Activated naive CD8-positive, alpha-beta T cell treated with anti-CD3 and anti-CD28 coated beads for 36 hours (primary cell): ENCODE measurements around the gene CABLES1. TPM values are rescaled to one million over a fixed set of nuclear protein-coding genes. Genes with fewer than 3 reads are reported as not detected.
"Not testable (repeated sequence)": the region's sequence is repeated elsewhere in the genome, so short reads cannot be mapped to it uniquely, and the experiment has no call there.

ENCODE experiments used
- DNase-seq: peaks from one replicate; pipeline ENCODE4 v3.0.0; 2021
- H3K27ac Mint-ChIP-seq: one replicate; pipeline ENCODE4 v1.8.0; 2022; ENCODE audit warnings: mild to moderate bottlenecking, moderate library complexity, mixed read lengths
- H3K27me3 Mint-ChIP-seq: one replicate; pipeline ENCODE4 v1.8.0; 2022; ENCODE audit warnings: mild to moderate bottlenecking, mixed read lengths
- H3K36me3 Mint-ChIP-seq: one replicate; pipeline ENCODE4 v1.8.0; 2021; ENCODE audit warnings: mild to moderate bottlenecking, mixed read lengths
- H3K4me1 Mint-ChIP-seq: one replicate; pipeline ENCODE4 v1.8.0; 2021; ENCODE audit warnings: mixed read lengths
- H3K4me3 Mint-ChIP-seq: one replicate; pipeline ENCODE4 v1.8.0; 2022; ENCODE audit warnings: mild to moderate bottlenecking, moderate library complexity, mixed read lengths
- H3K9me3 Mint-ChIP-seq: one replicate; pipeline ENCODE4 v1.8.0; 2022; ENCODE audit warnings: mixed read lengths
- total RNA-seq, 2 experiments: library from RNA; stranded (reverse); gene quantifications; one replicate each; pipeline ENCODE4 v1.2.3, GENCODE V29; 2021

CABLES1 gene
- total RNA-seq, 2 experiments from 2014 or later = 10.0 to 11.8 TPM

DNA sequence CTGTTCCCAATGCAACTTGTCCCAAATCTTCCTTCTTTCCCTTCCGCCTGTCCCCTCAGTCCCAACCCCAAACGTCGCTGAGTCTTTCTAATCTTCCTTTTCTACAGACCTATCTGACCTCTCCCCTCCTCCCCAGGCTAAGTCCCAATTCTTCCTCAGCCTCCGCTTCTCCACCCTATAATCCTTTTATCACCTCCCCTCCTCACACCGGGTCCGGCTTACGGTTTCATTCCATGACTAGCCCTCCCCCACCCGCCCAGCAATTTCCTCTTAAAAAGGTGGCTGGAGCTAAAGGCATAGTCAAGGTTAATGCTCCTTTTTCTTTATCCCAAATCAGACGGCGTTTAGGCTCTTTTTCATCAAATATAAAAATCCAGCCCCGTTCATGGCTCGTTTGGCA is 150.3 kb downstream of the CABLES1 start:
- not testable (repeated sequence) for H3K36me3 Mint-ChIP-seq, H3K4me3 Mint-ChIP-seq, H3K27ac Mint-ChIP-seq, DNase-seq, H3K9me3 Mint-ChIP-seq, H3K27me3 Mint-ChIP-seq
- peaks cover 13% of the 10 kb centered on the region for H3K4me1 Mint-ChIP-seq

DNA sequence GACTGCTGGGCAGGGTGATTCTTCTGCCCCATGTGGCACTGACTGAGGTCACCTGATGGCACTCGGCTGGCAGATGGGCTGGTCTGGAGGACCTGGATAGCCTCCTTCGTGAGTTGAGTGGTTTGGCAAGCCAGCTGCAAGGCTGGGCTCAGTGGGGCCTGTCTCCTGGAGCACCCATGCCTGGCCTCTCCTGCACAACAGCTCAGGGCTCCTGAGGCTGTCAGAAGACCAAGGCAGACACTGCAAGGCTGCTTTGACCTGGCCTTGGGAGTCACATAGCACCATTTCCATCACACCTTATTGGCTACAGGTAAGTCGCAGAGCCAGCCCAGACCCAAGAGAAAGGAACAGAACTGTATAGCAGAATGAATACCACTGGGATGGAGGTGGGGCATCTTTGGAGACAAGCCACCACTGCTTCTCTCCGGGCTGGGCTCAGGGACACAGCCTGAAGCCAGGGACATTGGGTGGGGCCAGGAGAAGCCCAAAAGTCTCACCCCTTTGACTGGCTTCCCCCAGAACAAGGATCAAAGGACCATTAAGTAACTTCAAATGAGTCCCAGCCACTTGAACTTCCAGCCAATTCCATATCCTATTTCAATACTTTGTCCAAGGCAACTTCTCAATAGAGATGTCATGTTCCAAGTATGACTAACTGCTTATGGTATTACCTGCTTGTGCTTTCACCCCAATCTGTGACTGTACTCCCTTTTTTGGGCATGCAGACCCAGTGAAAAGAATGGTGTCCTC is 156.3 kb downstream of the CABLES1 start:
- no peaks in the 10 kb centered on the region for H3K36me3 Mint-ChIP-seq
- no peaks in the 10 kb centered on the region for H3K27me3 Mint-ChIP-seq
- no peak overlapping the region for H3K27ac Mint-ChIP-seq
- H3K9me3 Mint-ChIP-seq = no peaks in the 10 kb centered on the region
- no peak for DNase-seq
- no peak overlapping the region for H3K4me3 Mint-ChIP-seq
- no peaks in the 10 kb centered on the region for H3K4me1 Mint-ChIP-seq

DNA sequence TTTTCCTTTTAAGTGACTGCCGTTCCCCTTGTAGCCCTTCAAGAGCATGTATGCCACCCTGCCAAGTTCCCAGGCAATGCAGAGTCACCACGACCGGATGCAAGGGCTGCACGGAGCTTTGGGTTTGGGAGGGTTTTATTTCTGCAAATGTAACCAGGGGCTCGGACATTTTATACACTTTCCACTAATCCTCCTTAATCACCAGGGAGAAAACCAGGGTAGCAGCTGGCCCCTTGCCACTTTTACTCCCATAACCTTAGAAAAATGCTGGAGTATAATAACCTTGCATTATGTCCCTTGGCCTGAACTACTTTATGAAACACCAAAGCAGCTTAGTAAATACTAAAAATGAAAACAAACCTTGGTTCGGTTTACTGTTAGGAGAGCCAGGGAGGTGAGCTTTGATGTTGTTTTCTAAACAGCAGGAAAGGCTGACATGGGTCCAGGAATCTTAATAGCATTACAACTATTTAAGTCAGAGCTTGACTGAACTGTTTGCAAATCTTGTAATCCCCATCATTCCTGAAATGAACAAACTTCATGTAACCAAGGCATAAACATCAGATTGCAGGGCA is 165.0 kb downstream of the CABLES1 start:
- no peaks in the 10 kb centered on the region for H3K27me3 Mint-ChIP-seq
- H3K4me3 Mint-ChIP-seq = no peak overlapping the region
- no peaks in the 10 kb centered on the region for H3K9me3 Mint-ChIP-seq
- no peak for DNase-seq
- H3K4me1 Mint-ChIP-seq = no peaks in the 10 kb centered on the region
- no peaks in the 10 kb centered on the region for H3K36me3 Mint-ChIP-seq
- no peak overlapping the region for H3K27ac Mint-ChIP-seq

DNA sequence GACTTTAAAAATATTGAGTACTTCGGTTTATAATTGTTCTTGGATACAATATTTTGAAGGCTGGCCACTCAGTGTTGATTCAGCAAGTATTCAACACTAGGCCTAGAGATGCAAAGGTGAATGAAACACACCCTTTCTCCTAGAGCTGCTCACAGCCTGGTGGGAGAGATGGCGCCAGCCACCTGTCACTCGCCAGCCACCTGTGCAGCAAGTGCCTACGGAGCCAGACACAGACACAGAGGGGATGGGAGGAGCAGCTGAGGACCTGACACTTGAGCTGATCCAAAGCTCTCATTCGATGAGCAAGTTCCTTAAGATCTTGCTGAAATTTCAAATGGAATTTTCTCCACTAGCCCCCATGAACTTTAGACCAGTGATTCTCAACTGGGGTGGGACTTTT is 166.7 kb downstream of the CABLES1 start:
- Mint-ChIP-seq H3K36me3 (no peaks in the 10 kb centered on the region), H3K4me3 (no peak overlapping the region), H3K27ac (no peak overlapping the region), H3K4me1 (peaks cover 4% of the 10 kb centered on the region), H3K9me3 (no peaks in the 10 kb centered on the region), H3K27me3 (no peaks in the 10 kb centered on the region)
- DNase-seq = no peak

DNA sequence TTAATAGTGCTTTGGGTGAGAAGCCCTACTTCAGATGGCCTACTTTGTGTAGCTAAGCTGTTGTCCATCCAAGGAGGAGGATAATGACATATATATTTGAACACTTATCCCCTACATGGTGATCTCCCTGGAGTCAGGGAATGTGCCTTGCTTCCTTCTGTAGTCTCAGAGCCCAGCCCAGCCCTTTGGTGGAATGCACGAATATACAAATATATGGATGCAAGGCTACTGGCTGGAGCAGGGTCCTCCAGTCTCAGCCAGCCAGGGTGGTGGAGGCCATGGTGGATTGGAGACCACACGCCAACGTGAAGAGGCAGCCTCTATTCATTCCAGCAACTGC is 167.2 kb downstream of the CABLES1 start:
- Mint-ChIP-seq H3K36me3 (peaks cover 1% of the 10 kb centered on the region), H3K4me3 (no peak overlapping the region), H3K9me3 (no peaks in the 10 kb centered on the region), H3K27ac (no peak overlapping the region), H3K4me1 (peaks cover 5% of the 10 kb centered on the region), H3K27me3 (no peaks in the 10 kb centered on the region)
- no peak for DNase-seq

DNA sequence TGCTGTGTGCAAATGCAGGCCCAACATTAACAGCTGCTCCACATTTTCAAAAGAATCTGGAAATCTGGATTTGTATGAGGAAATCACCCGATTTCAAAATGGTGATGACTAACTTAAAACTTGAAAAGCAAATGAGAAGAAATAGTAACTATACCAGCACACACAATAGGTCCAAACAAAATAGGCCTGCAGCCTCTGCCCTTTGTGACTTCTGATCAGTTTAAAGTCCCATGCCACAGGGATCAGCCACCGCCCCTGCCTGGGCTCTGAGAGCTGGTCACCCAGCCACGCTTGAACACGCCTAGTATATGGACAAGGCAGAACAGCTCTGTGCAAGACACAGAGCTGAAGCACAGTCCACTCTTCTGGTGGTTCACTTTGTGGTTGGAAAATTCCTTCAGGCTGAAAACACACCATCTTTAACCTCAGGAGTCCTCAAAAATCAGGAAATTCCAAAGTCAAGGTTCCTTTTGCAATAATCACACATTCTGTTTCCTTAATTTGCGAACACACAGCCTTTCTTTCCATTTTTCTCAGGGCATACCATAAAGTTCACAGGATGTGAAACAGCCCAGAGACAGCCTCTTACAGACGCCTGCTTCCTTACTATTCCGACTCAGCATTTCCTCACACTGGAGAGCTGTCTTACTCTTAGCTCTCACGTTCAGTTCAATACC is 167.7 kb downstream of the CABLES1 start:
- H3K9me3 Mint-ChIP-seq = no peaks in the 10 kb centered on the region
- peaks cover 10% of the 10 kb centered on the region for H3K4me1 Mint-ChIP-seq
- H3K36me3 Mint-ChIP-seq = peaks cover 3% of the 10 kb centered on the region
- no peaks in the 10 kb centered on the region for H3K27me3 Mint-ChIP-seq
- no peak overlapping the region for H3K4me3 Mint-ChIP-seq
- H3K27ac Mint-ChIP-seq = no peak overlapping the region
- DNase-seq = no peak

DNA sequence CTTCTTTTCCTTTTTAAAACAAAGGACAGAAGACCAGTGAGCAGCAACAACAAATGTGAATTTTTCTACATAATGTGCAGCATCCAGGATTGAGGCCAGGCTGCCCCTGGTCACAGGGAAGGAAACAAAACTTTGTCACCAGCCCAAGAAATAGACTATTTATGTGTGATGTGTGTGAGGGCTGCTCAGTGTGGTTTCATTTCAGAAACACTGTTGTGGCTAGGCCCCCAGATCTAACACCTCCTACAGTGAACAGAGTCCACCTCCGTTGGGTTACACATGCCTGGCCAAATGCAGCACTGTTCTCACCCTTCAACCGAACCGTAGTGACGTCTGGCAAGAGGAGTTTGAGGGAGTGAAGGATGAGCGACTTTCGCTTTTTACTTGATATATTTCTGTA is 171.5 kb downstream of the CABLES1 start:
- DNase-seq = no peak
- H3K27ac Mint-ChIP-seq = no peak overlapping the region

DNA sequence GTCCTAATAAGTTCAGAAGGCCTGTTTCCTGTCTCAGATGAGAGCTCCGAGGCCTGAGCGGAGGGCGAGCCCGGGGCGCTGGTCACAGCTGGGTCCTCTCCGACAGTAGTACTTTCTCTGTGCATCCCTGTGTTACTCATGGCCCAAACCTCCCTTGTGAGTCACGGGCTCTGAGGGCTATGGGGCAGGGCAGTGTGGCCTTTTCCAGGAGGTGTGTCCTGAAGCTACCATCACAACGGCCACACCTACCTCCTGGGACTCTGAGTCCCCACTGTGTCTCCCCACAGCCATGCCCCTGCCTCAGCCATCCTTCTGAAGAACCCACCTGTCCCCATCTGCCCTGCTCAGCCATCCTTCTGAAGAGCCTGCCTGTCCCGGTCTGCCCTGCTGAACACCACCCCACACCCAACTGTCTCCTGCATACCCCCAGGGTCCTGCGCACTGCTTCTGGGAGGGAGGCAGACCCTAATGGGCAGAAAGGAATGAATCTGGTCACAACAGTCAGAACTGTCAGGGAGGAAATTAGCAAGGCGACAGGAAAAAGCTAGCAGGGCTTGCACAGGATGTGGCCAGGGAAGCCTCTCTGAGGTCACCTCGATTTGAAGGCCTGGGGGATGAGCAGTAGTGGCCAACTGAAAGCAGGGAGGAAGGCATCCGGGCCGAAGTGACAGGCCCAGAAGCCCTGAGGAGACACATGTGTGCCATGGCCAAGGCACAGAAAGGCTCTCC is 172.4 kb downstream of the CABLES1 start:
- Mint-ChIP-seq H3K4me3 (no peak overlapping the region), H3K27ac (peak overlapping the region; percentile 55), H3K9me3 (no peaks in the 10 kb centered on the region), H3K27me3 (no peaks in the 10 kb centered on the region), H3K4me1 (peaks cover 21% of the 10 kb centered on the region), H3K36me3 (peaks cover 25% of the 10 kb centered on the region)
- peak; percentile 20 for DNase-seq

More for the DNA sequence above, 171.5 kb downstream of the CABLES1 start:
- H3K4me1 Mint-ChIP-seq = peaks cover 21% of the 10 kb centered on the region
- H3K36me3 Mint-ChIP-seq = peaks cover 18% of the 10 kb centered on the region
- H3K4me3 Mint-ChIP-seq = no peak overlapping the region
- H3K9me3 Mint-ChIP-seq = no peaks in the 10 kb centered on the region
- H3K27me3 Mint-ChIP-seq = no peaks in the 10 kb centered on the region

Other genes starting within 250 kb of the CABLES1 start
- gene RBBP8, start 202.2 kb upstream of the CABLES1 start, total RNA-seq = 10 to 100 TPM; 81.5 to 85.3 TPM